ENCODE results near the gene POMZP3.
"Not testable (repeated sequence)": the region's sequence is repeated elsewhere in the genome, so short reads cannot be mapped to it uniquely, and the experiment has no call there.

DNA sequence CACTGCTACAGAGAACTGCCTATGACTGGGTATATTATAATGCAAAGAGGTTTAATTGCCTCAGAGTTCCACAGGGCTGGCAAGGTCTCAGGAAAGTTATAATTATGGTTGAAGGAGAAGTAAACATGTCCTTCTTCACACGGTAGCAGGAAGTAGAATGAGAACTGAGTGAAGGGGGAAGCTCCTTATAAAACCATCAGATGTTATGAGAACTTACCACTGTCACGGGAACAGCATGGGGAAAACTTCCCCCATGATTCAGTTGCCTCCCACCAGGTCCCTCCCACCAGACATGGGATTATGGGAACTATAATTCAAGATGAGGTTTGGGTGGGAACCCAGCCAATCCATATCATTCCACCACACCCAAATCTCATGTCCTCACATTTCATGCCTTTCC is 34.4 kb downstream of the POMZP3 start:
- TF ChIP-seq TARDBP (IDR thresholded peaks at IDR 0.05); FOXM1 (IDR thresholded peaks at IDR 0.05; ENCODE audit: borderline replicate concordance); SP1 (IDR thresholded peaks at IDR 0.05); ARNT (IDR thresholded peaks at IDR 0.05); HDGF (IDR thresholded peaks at IDR 0.05; ENCODE audit: borderline replicate concordance); FOXA1 (IDR thresholded peaks at IDR 0.05); LEF1 (IDR thresholded peaks at IDR 0.05; ENCODE audit: borderline replicate concordance); BHLHE40 (IDR thresholded peaks at IDR 0.05; ENCODE audit: borderline replicate concordance); CTBP1 (IDR thresholded peaks at IDR 0.05; ENCODE audit: borderline replicate concordance); ZNF384 (IDR thresholded peaks at IDR 0.05); ELF4 (IDR thresholded peaks at IDR 0.05); SUZ12 (IDR thresholded peaks at IDR 0.05); FOXK2 (IDR thresholded peaks at IDR 0.05): not testable (repeated sequence)
- TF ChIP-seq, protein P1, sequence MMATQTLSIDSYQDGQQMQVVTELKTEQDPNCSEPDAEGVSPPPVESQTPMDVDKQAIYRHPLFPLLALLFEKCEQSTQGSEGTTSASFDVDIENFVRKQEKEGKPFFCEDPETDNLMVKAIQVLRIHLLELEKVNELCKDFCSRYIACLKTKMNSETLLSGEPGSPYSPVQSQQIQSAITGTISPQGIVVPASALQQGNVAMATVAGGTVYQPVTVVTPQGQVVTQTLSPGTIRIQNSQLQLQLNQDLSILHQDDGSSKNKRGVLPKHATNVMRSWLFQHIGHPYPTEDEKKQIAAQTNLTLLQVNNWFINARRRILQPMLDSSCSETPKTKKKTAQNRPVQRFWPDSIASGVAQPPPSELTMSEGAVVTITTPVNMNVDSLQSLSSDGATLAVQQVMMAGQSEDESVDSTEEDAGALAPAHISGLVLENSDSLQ (IDR thresholded peaks at IDR 0.05) = not testable (repeated sequence)
